HCT116 (cell line): ENCODE measurements around the gene SCN7A.

Source experiments
- MAX ChIP-seq: IDR thresholded peaks from 2 replicates; pipeline ENCODE4 v1.6.1; 2012
- POLR2AphosphoS5 ChIP-seq: IDR thresholded peaks from 2 replicates; pipeline ENCODE4 v1.6.1; 2011; ENCODE audit warnings: mild to moderate bottlenecking, low read depth, low read length, moderate library complexity
- RAD21 ChIP-seq: IDR thresholded peaks from 2 replicates; pipeline ENCODE4 v1.6.1; 2012; ENCODE audit warnings: low read depth, mild to moderate bottlenecking
- REST ChIP-seq: IDR thresholded peaks from 2 replicates; pipeline ENCODE4 v1.6.1; 2012; ENCODE audit warnings: low read depth
- SIN3A ChIP-seq: IDR thresholded peaks from 2 replicates; pipeline ENCODE4 v1.6.1; 2012; ENCODE audit warnings: low read depth
- YY1 ChIP-seq: IDR thresholded peaks from 2 replicates; pipeline ENCODE4 v1.6.1; 2011; ENCODE audit warnings: low read length, low read depth, moderate library complexity, mild to moderate bottlenecking; ENCODE audit not compliant: insufficient replicate concordance; ENCODE audit errors: extremely low read depth
- ZNF274 ChIP-seq: fragments of 200-500 bp; sonication (Bioruptor generic); IDR thresholded peaks from 2 replicates; pipeline ENCODE4 v1.6.1; 2014; ENCODE audit warnings: mild to moderate bottlenecking, low read depth, low read length, inconsistent platforms
- TF ChIP-seq, protein P1 (sequence below), 3 experiments: fragments of 200-600 bp in 1 of 3; sonication (generic) in 1 of 3; IDR thresholded peaks in 2 of 3; conservative IDR thresholded peaks in 1 of 3; 2 replicates each; pipeline ENCODE4 v1.5.1; 2012 to 2017; ENCODE audit warnings: low read depth in 2 of 3, low read length in 2 of 3, antibody characterized with exemption in 1 of 3, borderline replicate concordance in 1 of 3, control low read depth in 1 of 3, mild to moderate bottlenecking in 1 of 3, mixed read lengths in 1 of 3, mixed run types in 1 of 3, moderate library complexity in 1 of 3; ENCODE audit not compliant: insufficient read depth in 1 of 3

GRCh38 chr2:166485558-166486178 lies 8.4 kb downstream of the SCN7A start:
- TF ChIP-seq, protein P1, sequence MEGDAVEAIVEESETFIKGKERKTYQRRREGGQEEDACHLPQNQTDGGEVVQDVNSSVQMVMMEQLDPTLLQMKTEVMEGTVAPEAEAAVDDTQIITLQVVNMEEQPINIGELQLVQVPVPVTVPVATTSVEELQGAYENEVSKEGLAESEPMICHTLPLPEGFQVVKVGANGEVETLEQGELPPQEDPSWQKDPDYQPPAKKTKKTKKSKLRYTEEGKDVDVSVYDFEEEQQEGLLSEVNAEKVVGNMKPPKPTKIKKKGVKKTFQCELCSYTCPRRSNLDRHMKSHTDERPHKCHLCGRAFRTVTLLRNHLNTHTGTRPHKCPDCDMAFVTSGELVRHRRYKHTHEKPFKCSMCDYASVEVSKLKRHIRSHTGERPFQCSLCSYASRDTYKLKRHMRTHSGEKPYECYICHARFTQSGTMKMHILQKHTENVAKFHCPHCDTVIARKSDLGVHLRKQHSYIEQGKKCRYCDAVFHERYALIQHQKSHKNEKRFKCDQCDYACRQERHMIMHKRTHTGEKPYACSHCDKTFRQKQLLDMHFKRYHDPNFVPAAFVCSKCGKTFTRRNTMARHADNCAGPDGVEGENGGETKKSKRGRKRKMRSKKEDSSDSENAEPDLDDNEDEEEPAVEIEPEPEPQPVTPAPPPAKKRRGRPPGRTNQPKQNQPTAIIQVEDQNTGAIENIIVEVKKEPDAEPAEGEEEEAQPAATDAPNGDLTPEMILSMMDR (IDR thresholded peaks at IDR 0.05 in 2 of 3, conservative IDR thresholded peaks at IDR 0.05 in 1 of 3; ENCODE audit: borderline replicate concordance in 1 of 3, insufficient read depth in 1 of 3, low read depth in 2 of 3, low read length in 2 of 3) = no peak
- TF ChIP-seq MAX (no peak), REST (no peak), SIN3A (no peak), YY1 (no peak), RAD21 (no peak), ZNF274 (no peak), POLR2AphosphoS5 (no peak)
